Progenitor cell of endocrine pancreas (in vitro differentiated cells): ENCODE measurements around the gene EPS15. TPM values are rescaled to one million over a fixed set of nuclear protein-coding genes. Genes with fewer than 3 reads are reported as not detected.

Experiments used
- DNase-seq: peaks from one replicate; pipeline ENCODE4 v3.0.0; 2021; ENCODE audit warnings: low spot score; ENCODE audit not compliant: unreplicated experiment
- H3K27ac Mint-ChIP-seq: 2 replicates; pipeline ENCODE4 v1.8.0; 2021; ENCODE audit warnings: mild to moderate bottlenecking, moderate library complexity, mixed read lengths
- H3K27me3 Mint-ChIP-seq: 2 replicates; pipeline ENCODE4 v1.8.0; 2021; ENCODE audit warnings: mixed read lengths
- H3K36me3 Mint-ChIP-seq: 2 replicates; pipeline ENCODE4 v1.8.0; 2022; ENCODE audit warnings: mixed read lengths; ENCODE audit not compliant: insufficient read depth
- H3K4me1 Mint-ChIP-seq: 2 replicates; pipeline ENCODE4 v1.8.0; 2021; ENCODE audit warnings: low read depth, mixed read lengths
- H3K4me3 Mint-ChIP-seq: 2 replicates; pipeline ENCODE4 v1.8.0; 2021; ENCODE audit warnings: low read depth, mild to moderate bottlenecking, moderate library complexity, mixed read lengths
- H3K9me3 Mint-ChIP-seq: 2 replicates; pipeline ENCODE4 v1.8.0; 2021; ENCODE audit warnings: low read depth, mixed read lengths
- CTCF ChIP-seq: fragments of 200-600 bp; sonication (generic); IDR thresholded peaks from one replicate; pipeline ENCODE4 v1.5.0; 2021; ENCODE audit warnings: antibody characterized with exemption, mild to moderate bottlenecking; ENCODE audit not compliant: unreplicated experiment
- total RNA-seq: library from RNA; stranded (reverse); gene quantifications from 2 replicates; pipeline ENCODE4 v1.2.1, GENCODE V29; 2021

EPS15 gene
- total RNA-seq, 1 donor from 2014 or later, result 63.8 TPM

GRCh38 chr1:51385776-51386175 is 133.3 kb downstream of the EPS15 start:
- Mint-ChIP-seq H3K36me3 (peaks cover 62% of the 10 kb centered on the region), H3K4me3 (no peak overlapping the region), H3K27me3 (no peaks in the 10 kb centered on the region), H3K9me3 (peaks cover 48% of the 10 kb centered on the region), H3K4me1 (peaks cover 3% of the 10 kb centered on the region), H3K27ac (no peak overlapping the region)
- TF ChIP-seq CTCF, result no peak
- DNase-seq, result no peak

GRCh38 chr1:51381964-51382363 is 137.1 kb downstream of the EPS15 start:
- Mint-ChIP-seq H3K27me3 (no peaks in the 10 kb centered on the region), H3K4me1 (peaks cover 3% of the 10 kb centered on the region), H3K9me3 (peaks cover 50% of the 10 kb centered on the region), H3K27ac (no peak overlapping the region), H3K36me3 (peaks cover 73% of the 10 kb centered on the region), H3K4me3 (no peak overlapping the region)
- no peak for DNase-seq
- no peak for TF ChIP-seq CTCF

GRCh38 chr1:51380936-51381335 is 138.1 kb downstream of the EPS15 start:
- TF ChIP-seq CTCF, result no peak
- peaks cover 67% of the 10 kb centered on the region for H3K36me3 Mint-ChIP-seq
- peaks cover 3% of the 10 kb centered on the region for H3K4me1 Mint-ChIP-seq
- peaks cover 41% of the 10 kb centered on the region for H3K9me3 Mint-ChIP-seq
- DNase-seq, result no peak
- no peak overlapping the region for H3K27ac Mint-ChIP-seq
- H3K4me3 Mint-ChIP-seq, result no peak overlapping the region
- no peaks in the 10 kb centered on the region for H3K27me3 Mint-ChIP-seq

GRCh38 chr1:51378871-51379270 is 140.2 kb downstream of the EPS15 start:
- Mint-ChIP-seq H3K27ac (no peak overlapping the region), H3K9me3 (peaks cover 30% of the 10 kb centered on the region), H3K4me1 (peaks cover 3% of the 10 kb centered on the region), H3K36me3 (peaks cover 56% of the 10 kb centered on the region), H3K4me3 (no peak overlapping the region), H3K27me3 (no peaks in the 10 kb centered on the region)
- DNase-seq, result no peak
- no peak for TF ChIP-seq CTCF

GRCh38 chr1:51373898-51374297 is 145.2 kb downstream of the EPS15 start:
- H3K36me3 Mint-ChIP-seq, result peaks cover 26% of the 10 kb centered on the region
- H3K4me1 Mint-ChIP-seq, result no peaks in the 10 kb centered on the region
- H3K27me3 Mint-ChIP-seq, result no peaks in the 10 kb centered on the region
- TF ChIP-seq CTCF, result no peak
- H3K4me3 Mint-ChIP-seq, result no peak overlapping the region
- H3K9me3 Mint-ChIP-seq, result peaks cover 7% of the 10 kb centered on the region
- H3K27ac Mint-ChIP-seq, result no peak overlapping the region
- DNase-seq, result no peak
